ENCODE measurements around the gene TUT4. TPM values are rescaled to one million over a fixed set of nuclear protein-coding genes. Genes with fewer than 3 reads are reported as not detected.

The TUT4 gene
- total and polyA plus RNA-seq, 2 experiments from 2014 or later, result 69.9 to 116 TPM

- TF ChIP-seq EZH2 (IDR thresholded peaks at IDR 0.05; ENCODE audit: low read depth, unreplicated experiment), result no peak
- no peak for TF ChIP-seq EZH2phosphoT487 (IDR thresholded peaks at IDR 0.05; ENCODE audit: unreplicated experiment)
- TF ChIP-seq, protein P1, sequence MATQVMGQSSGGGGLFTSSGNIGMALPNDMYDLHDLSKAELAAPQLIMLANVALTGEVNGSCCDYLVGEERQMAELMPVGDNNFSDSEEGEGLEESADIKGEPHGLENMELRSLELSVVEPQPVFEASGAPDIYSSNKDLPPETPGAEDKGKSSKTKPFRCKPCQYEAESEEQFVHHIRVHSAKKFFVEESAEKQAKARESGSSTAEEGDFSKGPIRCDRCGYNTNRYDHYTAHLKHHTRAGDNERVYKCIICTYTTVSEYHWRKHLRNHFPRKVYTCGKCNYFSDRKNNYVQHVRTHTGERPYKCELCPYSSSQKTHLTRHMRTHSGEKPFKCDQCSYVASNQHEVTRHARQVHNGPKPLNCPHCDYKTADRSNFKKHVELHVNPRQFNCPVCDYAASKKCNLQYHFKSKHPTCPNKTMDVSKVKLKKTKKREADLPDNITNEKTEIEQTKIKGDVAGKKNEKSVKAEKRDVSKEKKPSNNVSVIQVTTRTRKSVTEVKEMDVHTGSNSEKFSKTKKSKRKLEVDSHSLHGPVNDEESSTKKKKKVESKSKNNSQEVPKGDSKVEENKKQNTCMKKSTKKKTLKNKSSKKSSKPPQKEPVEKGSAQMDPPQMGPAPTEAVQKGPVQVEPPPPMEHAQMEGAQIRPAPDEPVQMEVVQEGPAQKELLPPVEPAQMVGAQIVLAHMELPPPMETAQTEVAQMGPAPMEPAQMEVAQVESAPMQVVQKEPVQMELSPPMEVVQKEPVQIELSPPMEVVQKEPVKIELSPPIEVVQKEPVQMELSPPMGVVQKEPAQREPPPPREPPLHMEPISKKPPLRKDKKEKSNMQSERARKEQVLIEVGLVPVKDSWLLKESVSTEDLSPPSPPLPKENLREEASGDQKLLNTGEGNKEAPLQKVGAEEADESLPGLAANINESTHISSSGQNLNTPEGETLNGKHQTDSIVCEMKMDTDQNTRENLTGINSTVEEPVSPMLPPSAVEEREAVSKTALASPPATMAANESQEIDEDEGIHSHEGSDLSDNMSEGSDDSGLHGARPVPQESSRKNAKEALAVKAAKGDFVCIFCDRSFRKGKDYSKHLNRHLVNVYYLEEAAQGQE (IDR thresholded peaks at IDR 0.05; ENCODE audit: unreplicated experiment), result no peak
- no peak for TF ChIP-seq CREB1 (CRISPR knock-in tag; IDR thresholded peaks at IDR 0.05; ENCODE audit: low read depth)
- TF ChIP-seq ZNF114 (CRISPR knock-in tag; IDR thresholded peaks at IDR 0.05), result no peak
- TF ChIP-seq POLR2AphosphoS5 (IDR thresholded peaks at IDR 0.05; ENCODE audit: low read depth), result no peak
- no peak for TF ChIP-seq STAT1 (IDR thresholded peaks at IDR 0.05; ENCODE audit: unreplicated experiment)
- no peak for TF ChIP-seq ZNF331 (CRISPR knock-in tag; IDR thresholded peaks at IDR 0.05; ENCODE audit: low read depth)
- TF ChIP-seq NANOG (IDR thresholded peaks at IDR 0.05; ENCODE audit: borderline replicate concordance), result no peak
- TF ChIP-seq JUNB (IDR thresholded peaks at IDR 0.05; ENCODE audit: unreplicated experiment), result no peak
- TF ChIP-seq, protein P2, sequence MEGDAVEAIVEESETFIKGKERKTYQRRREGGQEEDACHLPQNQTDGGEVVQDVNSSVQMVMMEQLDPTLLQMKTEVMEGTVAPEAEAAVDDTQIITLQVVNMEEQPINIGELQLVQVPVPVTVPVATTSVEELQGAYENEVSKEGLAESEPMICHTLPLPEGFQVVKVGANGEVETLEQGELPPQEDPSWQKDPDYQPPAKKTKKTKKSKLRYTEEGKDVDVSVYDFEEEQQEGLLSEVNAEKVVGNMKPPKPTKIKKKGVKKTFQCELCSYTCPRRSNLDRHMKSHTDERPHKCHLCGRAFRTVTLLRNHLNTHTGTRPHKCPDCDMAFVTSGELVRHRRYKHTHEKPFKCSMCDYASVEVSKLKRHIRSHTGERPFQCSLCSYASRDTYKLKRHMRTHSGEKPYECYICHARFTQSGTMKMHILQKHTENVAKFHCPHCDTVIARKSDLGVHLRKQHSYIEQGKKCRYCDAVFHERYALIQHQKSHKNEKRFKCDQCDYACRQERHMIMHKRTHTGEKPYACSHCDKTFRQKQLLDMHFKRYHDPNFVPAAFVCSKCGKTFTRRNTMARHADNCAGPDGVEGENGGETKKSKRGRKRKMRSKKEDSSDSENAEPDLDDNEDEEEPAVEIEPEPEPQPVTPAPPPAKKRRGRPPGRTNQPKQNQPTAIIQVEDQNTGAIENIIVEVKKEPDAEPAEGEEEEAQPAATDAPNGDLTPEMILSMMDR (conservative IDR thresholded peaks at IDR 0.05; ENCODE audit: low read depth in 2 of 2), result no peak
- TF ChIP-seq, protein P3, sequence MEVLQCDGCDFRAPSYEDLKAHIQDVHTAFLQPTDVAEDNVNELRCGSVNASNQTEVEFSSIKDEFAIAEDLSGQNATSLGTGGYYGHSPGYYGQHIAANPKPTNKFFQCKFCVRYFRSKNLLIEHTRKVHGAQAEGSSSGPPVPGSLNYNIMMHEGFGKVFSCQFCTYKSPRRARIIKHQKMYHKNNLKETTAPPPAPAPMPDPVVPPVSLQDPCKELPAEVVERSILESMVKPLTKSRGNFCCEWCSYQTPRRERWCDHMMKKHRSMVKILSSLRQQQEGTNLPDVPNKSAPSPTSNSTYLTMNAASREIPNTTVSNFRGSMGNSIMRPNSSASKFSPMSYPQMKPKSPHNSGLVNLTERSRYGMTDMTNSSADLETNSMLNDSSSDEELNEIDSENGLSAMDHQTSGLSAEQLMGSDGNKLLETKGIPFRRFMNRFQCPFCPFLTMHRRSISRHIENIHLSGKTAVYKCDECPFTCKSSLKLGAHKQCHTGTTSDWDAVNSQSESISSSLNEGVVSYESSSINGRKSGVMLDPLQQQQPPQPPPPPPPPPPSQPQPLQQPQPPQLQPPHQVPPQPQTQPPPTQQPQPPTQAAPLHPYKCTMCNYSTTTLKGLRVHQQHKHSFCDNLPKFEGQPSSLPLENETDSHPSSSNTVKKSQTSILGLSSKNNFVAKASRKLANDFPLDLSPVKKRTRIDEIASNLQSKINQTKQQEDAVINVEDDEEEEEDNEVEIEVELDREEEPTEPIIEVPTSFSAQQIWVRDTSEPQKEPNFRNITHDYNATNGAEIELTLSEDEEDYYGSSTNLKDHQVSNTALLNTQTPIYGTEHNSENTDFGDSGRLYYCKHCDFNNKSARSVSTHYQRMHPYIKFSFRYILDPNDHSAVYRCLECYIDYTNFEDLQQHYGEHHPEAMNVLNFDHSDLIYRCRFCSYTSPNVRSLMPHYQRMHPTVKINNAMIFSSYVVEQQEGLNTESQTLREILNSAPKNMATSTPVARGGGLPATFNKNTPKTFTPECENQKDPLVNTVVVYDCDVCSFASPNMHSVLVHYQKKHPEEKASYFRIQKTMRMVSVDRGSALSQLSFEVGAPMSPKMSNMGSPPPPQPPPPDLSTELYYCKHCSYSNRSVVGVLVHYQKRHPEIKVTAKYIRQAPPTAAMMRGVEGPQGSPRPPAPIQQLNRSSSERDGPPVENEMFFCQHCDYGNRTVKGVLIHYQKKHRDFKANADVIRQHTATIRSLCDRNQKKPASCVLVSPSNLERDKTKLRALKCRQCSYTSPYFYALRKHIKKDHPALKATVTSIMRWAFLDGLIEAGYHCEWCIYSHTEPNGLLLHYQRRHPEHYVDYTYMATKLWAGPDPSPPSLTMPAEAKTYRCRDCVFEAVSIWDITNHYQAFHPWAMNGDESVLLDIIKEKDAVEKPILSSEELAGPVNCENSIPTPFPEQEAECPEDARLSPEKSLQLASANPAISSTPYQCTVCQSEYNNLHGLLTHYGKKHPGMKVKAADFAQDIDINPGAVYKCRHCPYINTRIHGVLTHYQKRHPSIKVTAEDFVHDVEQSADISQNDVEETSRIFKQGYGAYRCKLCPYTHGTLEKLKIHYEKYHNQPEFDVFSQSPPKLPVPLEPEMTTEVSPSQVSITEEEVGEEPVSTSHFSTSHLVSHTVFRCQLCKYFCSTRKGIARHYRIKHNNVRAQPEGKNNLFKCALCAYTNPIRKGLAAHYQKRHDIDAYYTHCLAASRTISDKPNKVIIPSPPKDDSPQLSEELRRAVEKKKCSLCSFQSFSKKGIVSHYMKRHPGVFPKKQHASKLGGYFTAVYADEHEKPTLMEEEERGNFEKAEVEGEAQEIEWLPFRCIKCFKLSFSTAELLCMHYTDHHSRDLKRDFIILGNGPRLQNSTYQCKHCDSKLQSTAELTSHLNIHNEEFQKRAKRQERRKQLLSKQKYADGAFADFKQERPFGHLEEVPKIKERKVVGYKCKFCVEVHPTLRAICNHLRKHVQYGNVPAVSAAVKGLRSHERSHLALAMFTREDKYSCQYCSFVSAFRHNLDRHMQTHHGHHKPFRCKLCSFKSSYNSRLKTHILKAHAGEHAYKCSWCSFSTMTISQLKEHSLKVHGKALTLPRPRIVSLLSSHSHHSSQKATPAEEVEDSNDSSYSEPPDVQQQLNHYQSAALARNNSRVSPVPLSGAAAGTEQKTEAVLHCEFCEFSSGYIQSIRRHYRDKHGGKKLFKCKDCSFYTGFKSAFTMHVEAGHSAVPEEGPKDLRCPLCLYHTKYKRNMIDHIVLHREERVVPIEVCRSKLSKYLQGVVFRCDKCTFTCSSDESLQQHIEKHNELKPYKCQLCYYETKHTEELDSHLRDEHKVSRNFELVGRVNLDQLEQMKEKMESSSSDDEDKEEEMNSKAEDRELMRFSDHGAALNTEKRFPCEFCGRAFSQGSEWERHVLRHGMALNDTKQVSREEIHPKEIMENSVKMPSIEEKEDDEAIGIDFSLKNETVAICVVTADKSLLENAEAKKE (CRISPR knock-in tag; IDR thresholded peaks at IDR 0.05), result no peak
- TF ChIP-seq ETS1 (IDR thresholded peaks at IDR 0.05), result no peak
- no peaks in the 10 kb centered on the region for H3K36me3 ChIP-seq (ENCODE audit: insufficient read depth)
- DNase-seq (ENCODE audit: low spot score), result peak; percentile 57
- H3K4me1 ChIP-seq (ENCODE audit: insufficient read depth), result peaks cover 23% of the 10 kb centered on the region
- no peak overlapping the region for H3K4me3 ChIP-seq
- Mint-ChIP-seq H3K4me3 (no peak overlapping the region; the same call in 2 of the 3 replicates), H3K36me3 (ENCODE audit: low read depth) (peaks cover 34% of the 10 kb centered on the region), H3K4me1 (peaks cover 27% of the 10 kb centered on the region), H3K27me3 (ENCODE audit: insufficient read depth, low read depth, poor library complexity) (no peaks in the 10 kb centered on the region), H3K27ac (peak overlapping the region; percentile 81), H3K9me3 (peaks cover 4% of the 10 kb centered on the region; the same call in 2 of the 3 replicates)
- no peak overlapping the region for H2AFZ ChIP-seq
- no peaks in the 10 kb centered on the region for H3K9me2 ChIP-seq (ENCODE audit: insufficient read depth)
- peak overlapping the region; percentile 58; the same call in 1 of the 2 replicates for H3K27ac ChIP-seq (ENCODE audit: low read depth)
- ATAC-seq, result peak; percentile 75
- peaks cover 6% of the 10 kb centered on the region; the same call in 1 of the 2 replicates for H3K79me2 ChIP-seq (replicated peaks; ENCODE audit: insufficient read depth)
- H3K4me2 ChIP-seq, result 0 out of 2 replicates have a peak overlapping the region, but pooled peaks have one; percentile 20
- H3K27me3 ChIP-seq (ENCODE audit: insufficient read depth), result no peaks in the 10 kb centered on the region
- H3F3A ChIP-seq (replicated peaks; ENCODE audit: low read depth), result no peaks in the 10 kb centered on the region
- H4K20me1 ChIP-seq (replicated peaks; ENCODE audit: insufficient read depth), result no peaks in the 10 kb centered on the region
These were observed 98.1 kb downstream of the TUT4 start for GRCh38 chr1:52454779-52455178.

Measured in GM23338 (cell line).